A549 (cell line): ENCODE data around the gene FHIT. TPM values are rescaled to one million over a fixed set of nuclear protein-coding genes. Genes with fewer than 3 reads are reported as not detected.

ENCODE experiments used
- ATAC-seq, 2 experiments: fragments of 200-7000 bp in 1 of 2; fragments of >200 bp in 1 of 2; cut with Nextera tagmentation in 1 of 2; cut with Tn5 transposase in 1 of 2; 3 replicates each; pipeline versions ENCODE4 v1.8.0 to v1.9.1; 2018 to 2020; ENCODE audit warnings: mild to moderate bottlenecking in 1 of 2, moderate library complexity in 1 of 2
- CTCF ChIA-PET: fragments of 300-600 bp; sonication (Branson Sonifier 250); formaldehyde crosslinking; extraction: SDS; loops from one replicate; lab custom pipeline; 2021; ENCODE audit warnings: antibody characterized with exemption, inconsistent platforms; lab: Yijun Ruan, JAX
- POLR2A ChIA-PET: fragments of 350-600 bp; formaldehyde crosslinking; extraction: SDS; loops from one replicate; lab custom pipeline; 2021; ENCODE audit warnings: antibody characterized with exemption, inconsistent platforms; lab: Yijun Ruan, JAX
- DNase-seq, 2 experiments: peaks; one replicate each; pipeline versions ENCODE4 v3.0.0 to v3.0.0-alpha.2; 2011 to 2016; ENCODE audit warnings: low read depth in 1 of 2, low spot score in 1 of 2
- FAIRE-seq: peaks from 2 replicates; lab custom pipeline; 2011; peaks lifted over from hg19 to GRCh38; lab: Jason Lieb, UNC
- H3K27ac ChIP-seq, 2 experiments: fragments of >200 bp; sonication (Bioruptor Twin); formaldehyde crosslinking; 3 replicates each; pipeline ENCODE4 v1.5.1; 2016 to 2017
- H3K4me1 ChIP-seq: fragments of >200 bp; sonication (Bioruptor Twin); formaldehyde crosslinking; 3 replicates; pipeline ENCODE4 v1.6.1; 2016
- H3K4me2 ChIP-seq: fragments of >200 bp; sonication (Bioruptor Twin); formaldehyde crosslinking; 3 replicates; pipeline ENCODE4 v1.6.1; 2016
- H3K4me3 ChIP-seq: fragments of >200 bp; sonication (Bioruptor Twin); formaldehyde crosslinking; 3 replicates; pipeline ENCODE4 v1.5.1; 2016
- H3K9me3 ChIP-seq: fragments of >200 bp; sonication (Bioruptor Twin); formaldehyde crosslinking; 3 replicates; pipeline ENCODE4 v1.6.1; 2016
- CBX2 ChIP-seq: fragments of 200-600 bp; sonication (generic); IDR thresholded peaks from 2 replicates; pipeline ENCODE4 v1.6.1; 2016; ENCODE audit warnings: low read depth, mild to moderate bottlenecking, borderline replicate concordance
- CEBPB ChIP-seq, 2 experiments: fragments of >200 bp in 1 of 2; sonication (Bioruptor Twin) in 1 of 2; formaldehyde crosslinking in 1 of 2; IDR thresholded peaks; 2 replicates each; pipeline ENCODE4 v1.6.1; 2012 to 2016
- EHMT2 ChIP-seq: fragments of 200-600 bp; sonication (generic); IDR thresholded peaks from 2 replicates; pipeline ENCODE4 v1.6.1; 2016; ENCODE audit warnings: antibody characterized with exemption, low read depth, mild to moderate bottlenecking, moderate library complexity
- ESRRA ChIP-seq: fragments of 150-350 bp; IDR thresholded peaks from 2 replicates; pipeline ENCODE4 v1.6.1; 2014; ENCODE audit warnings: mild to moderate bottlenecking, low read length, borderline replicate concordance
- FOSB ChIP-seq: fragments of 250-450 bp; sonication (Bioruptor Pico); IDR thresholded peaks from 2 replicates; pipeline ENCODE4 v1.5.0; 2020; ENCODE audit warnings: mild to moderate bottlenecking, moderate library complexity
- FOSL2 ChIP-seq, 2 experiments: fragments of 450-650 bp in 1 of 2; fragments of >200 bp in 1 of 2; sonication (Bioruptor Twin) in 1 of 2; formaldehyde crosslinking; IDR thresholded peaks; 2 replicates each; pipeline versions ENCODE4 v1.5.0 to v1.6.1; 2016 to 2020; ENCODE audit warnings: mild to moderate bottlenecking in 1 of 2, moderate library complexity in 1 of 2
- FOXS1 ChIP-seq: fragments of 250-450 bp; sonication (Bioruptor Pico); IDR thresholded peaks from 2 replicates; pipeline ENCODE4 v1.5.0; 2020; ENCODE audit warnings: mild to moderate bottlenecking, moderate library complexity
- HMGXB4 ChIP-seq: fragments of 250-450 bp; sonication (Bioruptor Pico); IDR thresholded peaks from 2 replicates; pipeline ENCODE4 v1.5.0; 2021; ENCODE audit warnings: mild to moderate bottlenecking, moderate library complexity, borderline replicate concordance
- HOXA7 ChIP-seq: fragments of 250-450 bp; sonication (Bioruptor Pico); IDR thresholded peaks from 2 replicates; pipeline ENCODE4 v1.5.0; 2020; ENCODE audit warnings: mild to moderate bottlenecking, moderate library complexity
- JUNB ChIP-seq: fragments of >200 bp; sonication (Bioruptor Twin); formaldehyde crosslinking; IDR thresholded peaks from 2 replicates; pipeline ENCODE4 v1.6.1; 2016
- KDM1A ChIP-seq: fragments of 200-600 bp; sonication (generic); IDR thresholded peaks from 2 replicates; pipeline ENCODE4 v1.6.1; 2016; ENCODE audit warnings: low read depth, mild to moderate bottlenecking
- MAFK ChIP-seq: fragments of 450-650 bp; IDR thresholded peaks from 2 replicates; pipeline ENCODE4 v1.6.1; 2014; ENCODE audit not compliant: partially characterized antibody
- PBX3 ChIP-seq: IDR thresholded peaks from 2 replicates; pipeline ENCODE4 v1.6.1; 2012
- POLR2A ChIP-seq: IDR thresholded peaks from 2 replicates; pipeline ENCODE4 v1.6.1; 2012; ENCODE audit warnings: mild to moderate bottlenecking, low read length
- RARB ChIP-seq: fragments of 250-450 bp; sonication (Bioruptor Pico); IDR thresholded peaks from 2 replicates; pipeline ENCODE4 v1.8.0; 2021; ENCODE audit warnings: mild to moderate bottlenecking, moderate library complexity
- RCOR1 ChIP-seq: fragments of 150-350 bp; IDR thresholded peaks from 2 replicates; pipeline ENCODE4 v1.6.1; 2014; ENCODE audit warnings: antibody characterized with exemption, low read length, low read depth
- SMC3 ChIP-seq: fragments of >200 bp; sonication (Bioruptor Twin); formaldehyde crosslinking; IDR thresholded peaks from 3 replicates; pipeline ENCODE4 v1.6.1; 2018; ENCODE audit warnings: inconsistent platforms
- SREBF2 ChIP-seq: fragments of 450-650 bp; IDR thresholded peaks from 2 replicates; pipeline ENCODE4 v1.6.1; 2014; ENCODE audit warnings: mild to moderate bottlenecking, moderate library complexity
- TP53 ChIP-seq: fragments of 250-450 bp; sonication (Bioruptor Pico); IDR thresholded peaks from 2 replicates; pipeline ENCODE4 v1.5.0; 2021; ENCODE audit warnings: mild to moderate bottlenecking, moderate library complexity
- USF2 ChIP-seq: fragments of 450-650 bp; IDR thresholded peaks from 2 replicates; pipeline ENCODE4 v1.6.1; 2014; ENCODE audit warnings: antibody characterized with exemption
- ZSCAN20 ChIP-seq: fragments of 250-450 bp; sonication (Bioruptor Pico); IDR thresholded peaks from 2 replicates; pipeline ENCODE4 v1.8.0; 2022; ENCODE audit warnings: mild to moderate bottlenecking, moderate library complexity
- WGBS: methylation state at CpG from one replicate; pipeline ENCODE4 v1.1.6; 2017; ENCODE audit errors: missing lambda C conversion rate; 5-methylcytosine and 5-hydroxymethylcytosine counted together
- polyA plus RNA-seq, 4 experiments: library from polyadenylated mRNA; depleted of rRNA in 3 of 4; stranded (reverse); fragments of >200 nt; fragmentation: RNase III in 1 of 4; extraction: RNeasy Plus Mini Kit Qiagen cat#74134 plus additional on column Dnase treatment in 1 of 4; gene quantifications; 2 replicates in 3 of 4; 3 replicates in 1 of 4; pipeline ENCODE4 v1.2.3, GENCODE V29; 2011 to 2017
- TF ChIP-seq, protein P1 (sequence below): fragments of 200-600 bp; sonication (generic); IDR thresholded peaks from 2 replicates; pipeline ENCODE4 v1.6.1; 2016; ENCODE audit warnings: antibody characterized with exemption, mild to moderate bottlenecking, moderate library complexity
- TF ChIP-seq, protein P2 (sequence below): IDR thresholded peaks from 2 replicates; pipeline ENCODE4 v1.6.1; 2012; ENCODE audit warnings: low read depth, borderline replicate concordance
- TF ChIP-seq, protein P3 (sequence below): fragments of 250-450 bp; sonication (Bioruptor Pico); IDR thresholded peaks from 2 replicates; pipeline ENCODE4 v1.5.0; 2020; ENCODE audit warnings: low read depth, mild to moderate bottlenecking, moderate library complexity

Gene FHIT
- polyA plus RNA-seq, 2 of the 4 experiments (the other 2 are of a cell fraction) = 0.76 to 0.92 TPM

DNA sequence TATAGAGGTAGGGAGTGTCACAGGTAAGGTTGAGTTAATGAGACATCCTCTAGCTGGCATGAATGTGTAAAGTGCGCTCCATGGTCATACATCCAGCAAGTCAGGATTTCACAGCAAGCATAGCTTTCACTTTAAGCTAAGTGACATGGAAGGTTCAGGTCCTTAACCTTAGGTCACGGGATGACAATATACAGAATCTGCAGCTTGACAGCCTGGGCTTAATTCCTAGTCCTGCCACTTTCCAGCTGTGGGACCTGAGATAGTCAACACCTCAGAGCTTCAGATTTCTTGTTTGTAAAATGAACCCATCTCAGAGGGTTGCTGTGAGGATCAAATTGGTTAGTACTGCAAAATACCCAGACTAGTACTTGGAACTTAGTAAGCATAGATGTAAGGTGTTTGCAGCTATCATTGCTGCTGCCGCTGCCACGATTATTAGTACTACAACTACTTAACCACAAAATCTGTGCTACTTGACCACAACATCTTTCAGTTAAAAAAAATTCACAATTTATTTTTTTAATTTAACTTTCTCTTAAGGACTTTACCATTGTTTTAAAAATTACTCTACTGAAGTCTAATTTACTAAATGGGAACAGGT lies 1311.3 kb downstream of the FHIT start:
- H3K9me3 ChIP-seq = no peaks in the 10 kb centered on the region
- TF ChIP-seq SMC3 (no peak), POLR2A (no peak), JUNB (no peak), FOSB (CRISPR knock-in tag) (no peak), SREBF2 (no peak)
- TF ChIP-seq, protein P1, sequence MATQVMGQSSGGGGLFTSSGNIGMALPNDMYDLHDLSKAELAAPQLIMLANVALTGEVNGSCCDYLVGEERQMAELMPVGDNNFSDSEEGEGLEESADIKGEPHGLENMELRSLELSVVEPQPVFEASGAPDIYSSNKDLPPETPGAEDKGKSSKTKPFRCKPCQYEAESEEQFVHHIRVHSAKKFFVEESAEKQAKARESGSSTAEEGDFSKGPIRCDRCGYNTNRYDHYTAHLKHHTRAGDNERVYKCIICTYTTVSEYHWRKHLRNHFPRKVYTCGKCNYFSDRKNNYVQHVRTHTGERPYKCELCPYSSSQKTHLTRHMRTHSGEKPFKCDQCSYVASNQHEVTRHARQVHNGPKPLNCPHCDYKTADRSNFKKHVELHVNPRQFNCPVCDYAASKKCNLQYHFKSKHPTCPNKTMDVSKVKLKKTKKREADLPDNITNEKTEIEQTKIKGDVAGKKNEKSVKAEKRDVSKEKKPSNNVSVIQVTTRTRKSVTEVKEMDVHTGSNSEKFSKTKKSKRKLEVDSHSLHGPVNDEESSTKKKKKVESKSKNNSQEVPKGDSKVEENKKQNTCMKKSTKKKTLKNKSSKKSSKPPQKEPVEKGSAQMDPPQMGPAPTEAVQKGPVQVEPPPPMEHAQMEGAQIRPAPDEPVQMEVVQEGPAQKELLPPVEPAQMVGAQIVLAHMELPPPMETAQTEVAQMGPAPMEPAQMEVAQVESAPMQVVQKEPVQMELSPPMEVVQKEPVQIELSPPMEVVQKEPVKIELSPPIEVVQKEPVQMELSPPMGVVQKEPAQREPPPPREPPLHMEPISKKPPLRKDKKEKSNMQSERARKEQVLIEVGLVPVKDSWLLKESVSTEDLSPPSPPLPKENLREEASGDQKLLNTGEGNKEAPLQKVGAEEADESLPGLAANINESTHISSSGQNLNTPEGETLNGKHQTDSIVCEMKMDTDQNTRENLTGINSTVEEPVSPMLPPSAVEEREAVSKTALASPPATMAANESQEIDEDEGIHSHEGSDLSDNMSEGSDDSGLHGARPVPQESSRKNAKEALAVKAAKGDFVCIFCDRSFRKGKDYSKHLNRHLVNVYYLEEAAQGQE = no peak
- CTCF ChIA-PET = no interaction called here
- H3K27ac ChIP-seq = no peak overlapping the region
- H3K4me1 ChIP-seq = no peaks in the 10 kb centered on the region
- H3K4me3 ChIP-seq = no peak overlapping the region
- WGBS = 43% methylated on average over 4 of the region's 4 CpGs
- DNase-seq (no peak), ATAC-seq (no peak), FAIRE-seq (no peak)
- POLR2A ChIA-PET = no interaction called here
- no peak overlapping the region for H3K4me2 ChIP-seq

DNA sequence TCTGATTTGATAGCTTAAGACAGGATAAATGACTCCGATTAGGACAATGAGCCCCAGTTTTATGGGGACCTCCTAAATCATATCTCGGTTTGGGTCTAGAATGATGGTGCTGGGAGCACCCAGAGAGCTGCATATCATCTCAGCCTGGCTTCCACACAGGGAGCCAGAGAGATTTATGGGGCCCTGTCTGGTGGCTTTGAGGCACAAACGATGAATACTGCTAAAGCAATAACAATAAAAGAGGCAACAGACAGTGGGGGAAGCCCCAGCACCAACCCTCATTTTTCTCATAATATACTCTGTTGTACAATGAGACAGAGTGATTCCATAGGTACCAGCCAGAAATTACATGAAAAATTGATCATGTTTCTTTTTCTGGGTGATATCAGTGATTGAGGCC lies 1312.4 kb downstream of the FHIT start:
- 19% methylated on average over 3 of the region's 3 CpGs for WGBS
- FAIRE-seq = no peak
- POLR2A ChIA-PET = no interaction called here
- H3K4me2 ChIP-seq = no peak overlapping the region
- H3K4me3 ChIP-seq = no peak overlapping the region
- H3K9me3 ChIP-seq = no peaks in the 10 kb centered on the region
- TF ChIP-seq RCOR1 (no peak), USF2 (no peak), ZSCAN20 (CRISPR knock-in tag) (no peak), FOSB (CRISPR knock-in tag) (no peak), PBX3 (no peak)
- TF ChIP-seq, all 56 proteins: peak for 0
- ATAC-seq = no peak
- no peaks in the 10 kb centered on the region for H3K4me1 ChIP-seq
- CTCF ChIA-PET = no interaction called here
- H3K27ac ChIP-seq = no peak overlapping the region
- no peak for DNase-seq

DNA sequence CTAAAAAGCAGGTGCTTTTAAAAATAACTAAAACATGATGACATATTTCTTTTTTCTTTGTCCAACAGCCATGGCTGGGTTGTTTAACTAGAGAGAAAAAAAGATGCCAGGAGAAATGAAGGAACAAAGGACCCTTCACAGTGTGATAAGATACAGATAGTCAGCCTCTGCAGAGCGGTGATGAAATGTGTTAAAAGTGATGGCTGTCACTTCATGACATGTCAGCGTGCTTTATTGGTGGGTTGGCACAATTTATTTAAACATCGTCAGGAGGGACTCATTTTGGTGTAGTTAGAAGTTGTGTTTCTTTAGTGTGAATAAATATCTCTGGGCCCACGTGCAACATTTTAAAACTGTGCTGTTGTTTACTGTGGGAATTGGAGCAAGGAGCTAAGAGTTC lies 1314.1 kb downstream of the FHIT start:
- TF ChIP-seq HOXA7 (CRISPR knock-in tag) (no peak), EHMT2 (no peak), KDM1A (no peak), ESRRA (no peak), ZSCAN20 (CRISPR knock-in tag) (no peak), FOXS1 (no peak), CEBPB (IDR thresholded peaks at IDR 0.05) (no peak), TP53 (CRISPR knock-in tag) (no peak), RARB (CRISPR knock-in tag) (no peak), CBX2 (no peak), FOSL2 (IDR thresholded peaks at IDR 0.05) (no peak), FOSL2 (CRISPR knock-in tag; IDR thresholded peaks at IDR 0.05) (no peak), MAFK (no peak), HMGXB4 (CRISPR knock-in tag) (no peak)
- TF ChIP-seq, protein P2, sequence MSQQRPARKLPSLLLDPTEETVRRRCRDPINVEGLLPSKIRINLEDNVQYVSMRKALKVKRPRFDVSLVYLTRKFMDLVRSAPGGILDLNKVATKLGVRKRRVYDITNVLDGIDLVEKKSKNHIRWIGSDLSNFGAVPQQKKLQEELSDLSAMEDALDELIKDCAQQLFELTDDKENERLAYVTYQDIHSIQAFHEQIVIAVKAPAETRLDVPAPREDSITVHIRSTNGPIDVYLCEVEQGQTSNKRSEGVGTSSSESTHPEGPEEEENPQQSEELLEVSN = no peak
- TF ChIP-seq, protein P3, sequence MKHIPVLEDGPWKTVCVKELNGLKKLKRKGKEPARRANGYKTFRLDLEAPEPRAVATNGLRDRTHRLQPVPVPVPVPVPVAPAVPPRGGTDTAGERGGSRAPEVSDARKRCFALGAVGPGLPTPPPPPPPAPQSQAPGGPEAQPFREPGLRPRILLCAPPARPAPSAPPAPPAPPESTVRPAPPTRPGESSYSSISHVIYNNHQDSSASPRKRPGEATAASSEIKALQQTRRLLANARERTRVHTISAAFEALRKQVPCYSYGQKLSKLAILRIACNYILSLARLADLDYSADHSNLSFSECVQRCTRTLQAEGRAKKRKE (CRISPR knock-in tag) = no peak
- no peak overlapping the region for H3K4me3 ChIP-seq
- no peak for DNase-seq
- no peak overlapping the region for H3K4me2 ChIP-seq
- no peak for FAIRE-seq
- H3K27ac ChIP-seq = no peak overlapping the region
- H3K4me1 ChIP-seq = no peaks in the 10 kb centered on the region
- H3K9me3 ChIP-seq = no peaks in the 10 kb centered on the region
- ChIA-PET POLR2A (no interaction called here), CTCF (no interaction called here)
- 12% methylated on average over 4 of the region's 4 CpGs for WGBS
- no peak for ATAC-seq
